H9 (cell line): ENCODE data around the gene MKRN3. TPM values are rescaled to one million over a fixed set of nuclear protein-coding genes. Genes with fewer than 3 reads are reported as not detected.

Source experiments
- DNase-seq: peaks from one replicate; pipeline ENCODE4 v3.0.0-alpha.2; 2017
- H2AFZ ChIP-seq: one replicate; pipeline ENCODE4 v1.6.1; 2013; ENCODE audit warnings: mild to moderate bottlenecking, low read length, control low read depth, moderate library complexity
- H2AK5ac ChIP-seq: 2 replicates; pipeline ENCODE4 v1.6.1; 2013; ENCODE audit warnings: low read length, control low read depth, mixed read lengths; ENCODE audit not compliant: insufficient read length
- H2BK120ac ChIP-seq: one replicate; pipeline ENCODE4 v1.6.1; 2013; ENCODE audit warnings: low read depth, mild to moderate bottlenecking, low read length, control low read depth, inconsistent platforms; ENCODE audit not compliant: poor library complexity, severe bottlenecking
- H2BK12ac ChIP-seq: 2 replicates; pipeline ENCODE4 v1.6.1; 2013; ENCODE audit warnings: low read length, control low read depth, mixed read lengths, low read depth; ENCODE audit not compliant: insufficient read length
- H2BK15ac ChIP-seq: 2 replicates; pipeline ENCODE4 v1.6.1; 2013; ENCODE audit warnings: low read depth, low read length, control low read depth
- H2BK20ac ChIP-seq: one replicate; pipeline ENCODE4 v1.6.1; 2013; ENCODE audit warnings: low read depth, mild to moderate bottlenecking, low read length, control low read depth, inconsistent platforms; ENCODE audit not compliant: poor library complexity, severe bottlenecking
- H2BK5ac ChIP-seq: 2 replicates; pipeline ENCODE4 v1.6.1; 2013; ENCODE audit warnings: low read length, control low read depth, mixed read lengths; ENCODE audit not compliant: insufficient read length
- H3K14ac ChIP-seq: 2 replicates; pipeline ENCODE4 v1.6.1; 2013; ENCODE audit warnings: low read length, control low read depth; ENCODE audit not compliant: insufficient read depth
- H3K18ac ChIP-seq: 2 replicates; pipeline ENCODE4 v1.6.1; 2013; ENCODE audit warnings: low read depth, mild to moderate bottlenecking, mixed read lengths, low read length, control low read depth; ENCODE audit not compliant: insufficient read length
- H3K23ac ChIP-seq: 2 replicates; pipeline ENCODE4 v1.6.1; 2013; ENCODE audit warnings: low read length, control low read depth, mixed read lengths, low read depth; ENCODE audit not compliant: insufficient read length
- H3K23me2 ChIP-seq: 2 replicates; pipeline ENCODE4 v1.6.1; 2013; ENCODE audit warnings: low read depth, mild to moderate bottlenecking, mixed read lengths, low read length, control low read depth; ENCODE audit not compliant: insufficient read length, poor library complexity, severe bottlenecking
- H3K27ac ChIP-seq: 2 replicates; pipeline ENCODE4 v1.5.1; 2013; ENCODE audit warnings: low read length, control low read depth, mixed read lengths, low read depth; ENCODE audit not compliant: insufficient read length
- H3K27me3 ChIP-seq: 2 replicates; pipeline ENCODE4 v1.6.1; 2013; ENCODE audit warnings: low read length, control low read depth, inconsistent platforms; ENCODE audit not compliant: insufficient read depth
- H3K4ac ChIP-seq: 2 replicates; pipeline ENCODE4 v1.6.1; 2013; ENCODE audit warnings: low read depth, mild to moderate bottlenecking, control low read depth, inconsistent platforms, low read length, moderate library complexity
- H3K4me1 ChIP-seq: 2 replicates; pipeline ENCODE4 v1.6.1; 2013; ENCODE audit warnings: low read length, control low read depth, inconsistent platforms; ENCODE audit not compliant: insufficient read depth
- H3K4me2 ChIP-seq: 2 replicates; pipeline ENCODE4 v1.6.1; 2013; ENCODE audit warnings: low read length, control low read depth, mixed read lengths; ENCODE audit not compliant: insufficient read length, insufficient read depth
- H3K56ac ChIP-seq: 2 replicates; pipeline ENCODE4 v1.6.1; 2013; ENCODE audit warnings: low read depth, mild to moderate bottlenecking, mixed read lengths, low read length, control low read depth; ENCODE audit not compliant: insufficient read length
- H3K79me1 ChIP-seq: 2 replicates; pipeline ENCODE4 v1.6.1; 2013; ENCODE audit warnings: low read depth, mild to moderate bottlenecking, moderate library complexity, low read length, control low read depth, inconsistent platforms; ENCODE audit not compliant: insufficient read depth, poor library complexity, severe bottlenecking
- H3K79me2 ChIP-seq: 2 replicates; pipeline ENCODE4 v1.6.1; 2013; ENCODE audit warnings: low read length, control low read depth, inconsistent platforms; ENCODE audit not compliant: insufficient read depth
- H3K9ac ChIP-seq: 2 replicates; pipeline ENCODE4 v1.6.1; 2013; ENCODE audit warnings: low read length, control low read depth, mixed read lengths; ENCODE audit not compliant: insufficient read length; ENCODE audit errors: extremely low read depth
- H3K9me3 ChIP-seq: one replicate; pipeline ENCODE4 v1.6.1; 2013; ENCODE audit warnings: low read depth, low read length, inconsistent platforms; ENCODE audit not compliant: control insufficient read depth
- H3T11ph ChIP-seq: one replicate; pipeline ENCODE4 v1.6.1; 2013; ENCODE audit warnings: mild to moderate bottlenecking, low read length, control low read depth, inconsistent platforms
- H4K20me1 ChIP-seq: one replicate; pipeline ENCODE4 v1.6.1; 2013; ENCODE audit not compliant: control insufficient read depth, insufficient read length, insufficient read depth
- H4K5ac ChIP-seq: 2 replicates; pipeline ENCODE4 v1.6.1; 2013; ENCODE audit warnings: low read depth, mild to moderate bottlenecking, mixed read lengths, low read length, control low read depth; ENCODE audit not compliant: insufficient read length
- H4K8ac ChIP-seq: replicated peaks from 2 replicates; pipeline ENCODE4 v1.6.1; 2013; ENCODE audit warnings: low read length, control low read depth, mixed read lengths, low read depth; ENCODE audit not compliant: insufficient read length
- H4K91ac ChIP-seq: 2 replicates; pipeline ENCODE4 v1.6.1; 2013; ENCODE audit warnings: low read depth, mild to moderate bottlenecking, moderate library complexity, mixed read lengths, low read length, control low read depth; ENCODE audit not compliant: insufficient read length
- H3K27ac Mint-ChIP-seq, 3 experiments: 2 replicates in 2 of 3; 3 replicates in 1 of 3; pipeline ENCODE4 v1.8.0; 2020 to 2021; ENCODE audit warnings: mixed read lengths in 3 of 3, mild to moderate bottlenecking in 1 of 3, moderate library complexity in 1 of 3
- H3K27me3 Mint-ChIP-seq: 2 replicates; pipeline ENCODE4 v1.8.0; 2021; ENCODE audit warnings: low read depth, mild to moderate bottlenecking, moderate library complexity, mixed read lengths
- H3K36me3 Mint-ChIP-seq, 3 experiments: 2 replicates in 2 of 3; 3 replicates in 1 of 3; pipeline ENCODE4 v1.8.0; 2020 to 2021; ENCODE audit warnings: low read depth in 3 of 3, mixed read lengths in 3 of 3; ENCODE audit not compliant: insufficient read depth in 1 of 3
- H3K4me1 Mint-ChIP-seq, 2 experiments: 2 replicates each; pipeline ENCODE4 v1.8.0; 2020; ENCODE audit warnings: mixed read lengths in 2 of 2
- H3K4me3 Mint-ChIP-seq, 2 experiments: 2 replicates in 1 of 2; 3 replicates in 1 of 2; pipeline ENCODE4 v1.8.0; 2020 to 2021; ENCODE audit warnings: mild to moderate bottlenecking in 2 of 2, mixed read lengths in 2 of 2, moderate library complexity in 1 of 2
- H3K9me3 Mint-ChIP-seq, 2 experiments: 2 replicates in 1 of 2; 3 replicates in 1 of 2; pipeline ENCODE4 v1.8.0; 2020; ENCODE audit warnings: mild to moderate bottlenecking in 2 of 2, mixed read lengths in 2 of 2, moderate library complexity in 1 of 2
- whole genome bisulfite sequencing: extraction: QIAGEN DNeasy Blood & Tissue Kit; methylation state at CpG from one replicate; pipeline ENCODE4 v1.1.7; 2013; ENCODE audit warnings: missing lambda C conversion rate, low lambda C conversion rate, mixed read lengths; ENCODE audit not compliant: insufficient read length; ENCODE audit errors: extremely low coverage; 5-methylcytosine and 5-hydroxymethylcytosine counted together
- total RNA-seq: library from RNA; stranded (reverse); gene quantifications from 2 replicates; pipeline ENCODE4 v1.2.1, GENCODE V29; 2021
- TF ChIP-seq, protein P1 (sequence below): fragments of 200-600 bp; sonication (generic); conservative IDR thresholded peaks from 3 replicates; pipeline ENCODE4 v1.8.0; 2021; ENCODE audit warnings: antibody characterized with exemption, mild to moderate bottlenecking

Gene MKRN3
- total RNA-seq, 1 experiment from 2014 or later: not detected

DNA sequence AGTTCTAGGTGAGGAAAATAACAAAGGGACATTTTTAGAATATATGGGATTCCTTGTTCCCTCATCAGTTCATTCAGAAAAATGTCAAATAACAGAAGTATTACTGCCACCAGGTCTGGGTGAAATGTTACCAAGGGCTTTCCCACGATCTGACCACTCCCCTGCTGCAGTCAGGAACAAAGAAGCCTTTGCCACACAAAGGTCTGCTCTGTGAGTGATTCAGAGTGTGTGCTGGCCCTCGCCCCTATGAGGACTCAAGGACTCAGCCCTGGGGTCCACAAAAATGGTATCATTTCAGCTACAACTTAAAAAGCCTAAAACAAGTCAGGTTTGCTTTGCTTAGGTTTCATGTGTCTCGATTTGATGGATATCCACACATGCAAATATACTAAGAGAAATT is 5.0 kb downstream of the MKRN3 start:
- Histone ChIP-seq H2BK12ac (no peak overlapping the region), H3K79me2 (no peaks in the 10 kb centered on the region), H3K9ac (no peak overlapping the region), H2BK20ac (no peak overlapping the region), H3K18ac (no peak overlapping the region), H4K20me1 (no peaks in the 10 kb centered on the region), H3K27ac (no peak overlapping the region), H4K5ac (no peak overlapping the region), H3K23ac (no peak overlapping the region), H3K14ac (no peak overlapping the region), H3K27me3 (no peaks in the 10 kb centered on the region), H3K4ac (no peak overlapping the region), H4K91ac (no peak overlapping the region), H2BK5ac (no peak overlapping the region), H3K23me2 (no peaks in the 10 kb centered on the region), H3K4me1 (no peaks in the 10 kb centered on the region), H3K79me1 (no peaks in the 10 kb centered on the region), H3K56ac (no peak overlapping the region), H3T11ph (no peak overlapping the region), H2AFZ (no peak overlapping the region), H3K9me3 (peaks cover 60% of the 10 kb centered on the region), H2BK120ac (no peak overlapping the region), H3K4me2 (no peak overlapping the region), H2AK5ac (no peak overlapping the region), H2BK15ac (no peak overlapping the region), H4K8ac (no peak overlapping the region)
- DNase-seq: no peak
- Mint-ChIP-seq H3K4me1 (no peaks in the 10 kb centered on the region; a peak in 1 of 4 replicates), H3K36me3 (peaks cover 5 to 6% (median 5%) of the 10 kb centered on the region in 3 experiments; a peak in 4 of 7 replicates), H3K27me3 (no peaks in the 10 kb centered on the region), H3K9me3 (peaks cover 59 to 81% of the 10 kb centered on the region in 2 experiments), H3K27ac (no peak overlapping the region), H3K4me3 (no peak overlapping the region)
- no CpG with 5 or more reads among the region's 3 CpGs for WGBS
- TF ChIP-seq, protein P1, sequence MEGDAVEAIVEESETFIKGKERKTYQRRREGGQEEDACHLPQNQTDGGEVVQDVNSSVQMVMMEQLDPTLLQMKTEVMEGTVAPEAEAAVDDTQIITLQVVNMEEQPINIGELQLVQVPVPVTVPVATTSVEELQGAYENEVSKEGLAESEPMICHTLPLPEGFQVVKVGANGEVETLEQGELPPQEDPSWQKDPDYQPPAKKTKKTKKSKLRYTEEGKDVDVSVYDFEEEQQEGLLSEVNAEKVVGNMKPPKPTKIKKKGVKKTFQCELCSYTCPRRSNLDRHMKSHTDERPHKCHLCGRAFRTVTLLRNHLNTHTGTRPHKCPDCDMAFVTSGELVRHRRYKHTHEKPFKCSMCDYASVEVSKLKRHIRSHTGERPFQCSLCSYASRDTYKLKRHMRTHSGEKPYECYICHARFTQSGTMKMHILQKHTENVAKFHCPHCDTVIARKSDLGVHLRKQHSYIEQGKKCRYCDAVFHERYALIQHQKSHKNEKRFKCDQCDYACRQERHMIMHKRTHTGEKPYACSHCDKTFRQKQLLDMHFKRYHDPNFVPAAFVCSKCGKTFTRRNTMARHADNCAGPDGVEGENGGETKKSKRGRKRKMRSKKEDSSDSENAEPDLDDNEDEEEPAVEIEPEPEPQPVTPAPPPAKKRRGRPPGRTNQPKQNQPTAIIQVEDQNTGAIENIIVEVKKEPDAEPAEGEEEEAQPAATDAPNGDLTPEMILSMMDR: no peak
